Measurements from ENCODE around the gene FGF14.

DNA sequence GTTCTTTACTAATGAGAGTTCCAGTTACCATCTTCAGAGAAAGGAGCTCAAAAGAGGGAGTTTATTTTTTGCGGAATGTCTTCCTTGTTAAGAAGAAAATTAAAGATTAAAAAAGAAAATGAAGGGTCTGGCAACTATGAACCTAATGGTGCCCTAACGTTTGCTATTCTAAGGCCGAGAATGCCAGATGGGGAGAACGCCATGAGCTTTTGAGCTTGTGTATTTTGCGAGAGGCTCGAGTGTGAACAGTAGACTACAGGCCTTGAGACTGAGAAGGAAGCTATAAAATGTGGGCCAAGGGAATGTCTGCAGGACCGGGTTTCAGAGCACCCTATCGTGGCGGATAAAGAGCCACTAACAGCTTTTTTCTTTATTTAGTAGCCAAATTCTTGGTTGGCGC is 6.7 kb downstream of the FGF14 start:
- TF ChIP-seq CTCF (conservative IDR thresholded peaks at IDR 0.05; ENCODE audit: low read depth in 2 of 2) (no peak), JUNB (IDR thresholded peaks at IDR 0.05; ENCODE audit: unreplicated experiment) (no peak), POLR2AphosphoS5 (IDR thresholded peaks at IDR 0.05; ENCODE audit: low read depth) (no peak), EZH2 (IDR thresholded peaks at IDR 0.05; ENCODE audit: low read depth, unreplicated experiment) (no peak), EZH2phosphoT487 (IDR thresholded peaks at IDR 0.05; ENCODE audit: unreplicated experiment) (no peak), NANOG (IDR thresholded peaks at IDR 0.05; ENCODE audit: borderline replicate concordance) (no peak)

Data from GM23338 (cell line).